HG03097 (cell line): ENCODE measurements around the gene SLC19A1.

Experiments used
- ATAC-seq: cut with Tn5 transposase; IDR thresholded peaks from one replicate; pipeline ENCODE4 v1.9.1; 2021; ENCODE audit not compliant: unreplicated experiment, low FRiP score

SLC19A1 gene

DNA sequence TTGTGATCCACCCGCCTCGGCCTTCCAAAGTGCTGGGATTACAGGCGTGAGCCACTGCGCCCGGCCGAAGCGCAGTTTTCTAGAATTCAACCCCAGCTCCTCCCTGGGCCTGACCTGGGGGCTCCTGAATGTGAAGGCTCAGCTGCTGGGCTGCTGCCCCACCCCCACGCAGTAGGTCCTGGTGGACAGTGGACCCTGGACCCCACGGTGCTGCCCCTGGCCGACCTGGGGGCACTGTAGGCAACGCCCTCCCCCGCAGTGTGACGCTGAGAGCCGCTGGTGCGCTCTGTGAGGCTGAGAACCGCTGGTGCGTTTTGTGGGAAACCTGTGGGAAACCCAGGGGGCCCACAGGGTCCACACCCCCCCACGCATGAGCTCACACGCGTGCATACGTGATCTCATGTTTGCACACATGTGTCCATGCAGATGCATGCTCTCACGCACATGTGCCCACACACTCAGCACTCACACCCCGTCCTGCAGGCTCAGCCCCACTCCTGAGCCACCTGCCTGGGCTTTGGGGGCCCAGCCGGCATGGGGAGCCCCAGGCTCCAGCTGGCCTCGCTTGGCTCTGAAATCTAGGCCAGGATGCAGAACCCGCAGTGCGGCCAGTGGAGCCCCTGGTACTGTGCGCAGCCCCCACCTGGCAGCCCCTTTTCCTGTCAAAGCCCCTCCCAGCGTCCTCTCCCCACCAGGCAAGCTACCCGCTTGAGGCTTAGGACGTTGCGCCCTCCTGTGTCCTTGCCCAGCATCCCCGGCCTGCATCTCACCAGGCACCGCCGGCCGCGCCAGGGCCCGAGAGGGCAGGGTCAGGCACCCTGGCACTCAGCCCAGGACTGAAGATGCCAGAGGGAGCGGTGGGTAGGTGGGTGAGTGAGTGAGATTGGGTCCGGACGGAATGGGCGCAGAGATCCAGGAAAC is 69.5 kb downstream of the SLC19A1 start:
- ATAC-seq = no peak

DNA sequence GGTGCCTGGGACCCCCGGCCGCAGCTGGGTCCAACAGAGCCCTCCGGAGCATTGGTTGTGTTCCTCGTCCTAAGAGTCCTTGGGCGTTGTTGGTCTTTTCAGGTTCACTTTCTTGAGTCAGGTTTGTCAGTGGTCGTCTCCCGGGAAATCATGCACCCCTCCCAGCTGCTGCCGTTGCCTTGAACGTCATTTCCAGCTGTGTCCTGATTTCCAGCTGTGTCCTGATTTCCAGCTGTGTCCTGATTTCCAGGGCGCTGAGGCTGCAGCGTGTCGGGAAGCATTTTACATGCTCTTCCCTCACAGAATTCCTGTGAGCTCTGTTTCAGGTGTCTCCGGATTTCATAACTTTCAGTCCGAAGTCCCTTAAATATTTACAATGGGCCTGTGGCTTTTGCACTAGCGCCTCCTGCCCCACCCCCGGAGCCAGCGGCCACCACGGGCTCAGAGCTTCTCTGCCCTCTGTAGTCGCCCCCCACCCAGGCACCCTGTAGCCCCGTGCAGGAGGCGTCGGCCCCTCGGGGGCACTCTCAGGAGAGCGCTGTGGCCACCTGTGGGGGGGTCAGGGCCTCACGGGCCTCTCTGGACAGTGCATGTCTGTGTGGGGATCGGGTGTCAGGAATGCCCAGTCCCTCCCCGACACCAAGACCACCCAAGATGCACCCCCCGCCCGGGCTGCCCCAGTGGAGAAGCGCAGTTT is 70.6 kb downstream of the SLC19A1 start:
- ATAC-seq = no peak

DNA sequence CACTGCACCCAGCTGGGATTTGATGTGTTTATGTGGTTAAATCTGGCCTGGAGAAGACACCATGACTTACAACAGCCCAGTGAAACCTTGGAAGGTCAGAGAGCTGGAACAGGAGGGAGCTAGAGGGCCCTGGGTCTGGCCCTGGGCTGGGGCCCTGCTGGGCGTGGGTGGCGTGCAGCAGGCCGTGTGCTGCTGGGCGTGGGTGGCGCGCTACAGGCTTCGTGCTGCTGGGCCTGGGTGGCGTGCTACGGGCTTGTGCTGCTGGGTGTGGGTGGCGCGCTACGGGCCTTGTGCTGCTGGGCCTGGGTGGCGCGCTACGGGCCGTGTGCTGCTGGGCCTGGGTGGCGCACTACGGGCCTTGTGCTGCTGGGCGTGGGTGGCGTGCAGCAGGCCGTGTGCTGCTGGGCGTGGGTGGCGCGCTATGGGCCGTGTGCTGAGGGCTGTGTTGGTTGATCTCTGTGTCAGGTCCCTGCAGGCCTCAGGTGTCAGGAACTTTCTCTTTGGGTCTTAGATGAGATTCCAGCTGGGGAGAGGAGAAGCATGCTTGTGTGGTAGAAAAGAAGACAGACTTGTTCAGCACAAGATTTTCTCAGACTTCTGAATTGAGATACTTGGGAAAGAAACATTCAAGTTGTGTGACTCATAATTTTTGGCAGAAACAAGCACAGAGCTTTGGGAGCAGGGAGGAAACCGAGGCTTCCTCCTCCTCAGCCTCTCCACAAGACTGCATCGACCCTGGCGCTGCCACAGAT is 71.3 kb downstream of the SLC19A1 start:
- ATAC-seq = no peak

DNA sequence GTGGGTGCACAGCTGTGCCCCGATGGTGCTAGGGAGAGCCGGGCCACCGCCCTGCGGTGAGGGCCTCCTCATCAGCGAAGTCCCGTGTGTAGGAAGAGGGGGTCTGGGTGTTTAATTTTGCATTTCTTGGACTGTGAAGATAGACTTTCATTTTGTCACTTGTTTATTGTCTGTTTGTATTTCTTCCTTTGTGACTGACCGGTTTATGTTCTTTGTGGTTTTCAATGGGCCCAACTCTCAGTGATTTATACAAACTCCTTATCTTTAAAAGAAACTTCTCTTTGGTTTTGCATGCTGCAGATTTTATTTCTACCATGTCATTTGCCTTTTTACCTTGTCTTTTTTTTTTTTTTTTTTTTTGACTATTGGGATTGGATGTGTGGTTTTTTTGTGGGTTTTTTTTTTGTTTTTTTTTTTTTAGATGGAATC is 72.1 kb downstream of the SLC19A1 start:
- no peak for ATAC-seq

DNA sequence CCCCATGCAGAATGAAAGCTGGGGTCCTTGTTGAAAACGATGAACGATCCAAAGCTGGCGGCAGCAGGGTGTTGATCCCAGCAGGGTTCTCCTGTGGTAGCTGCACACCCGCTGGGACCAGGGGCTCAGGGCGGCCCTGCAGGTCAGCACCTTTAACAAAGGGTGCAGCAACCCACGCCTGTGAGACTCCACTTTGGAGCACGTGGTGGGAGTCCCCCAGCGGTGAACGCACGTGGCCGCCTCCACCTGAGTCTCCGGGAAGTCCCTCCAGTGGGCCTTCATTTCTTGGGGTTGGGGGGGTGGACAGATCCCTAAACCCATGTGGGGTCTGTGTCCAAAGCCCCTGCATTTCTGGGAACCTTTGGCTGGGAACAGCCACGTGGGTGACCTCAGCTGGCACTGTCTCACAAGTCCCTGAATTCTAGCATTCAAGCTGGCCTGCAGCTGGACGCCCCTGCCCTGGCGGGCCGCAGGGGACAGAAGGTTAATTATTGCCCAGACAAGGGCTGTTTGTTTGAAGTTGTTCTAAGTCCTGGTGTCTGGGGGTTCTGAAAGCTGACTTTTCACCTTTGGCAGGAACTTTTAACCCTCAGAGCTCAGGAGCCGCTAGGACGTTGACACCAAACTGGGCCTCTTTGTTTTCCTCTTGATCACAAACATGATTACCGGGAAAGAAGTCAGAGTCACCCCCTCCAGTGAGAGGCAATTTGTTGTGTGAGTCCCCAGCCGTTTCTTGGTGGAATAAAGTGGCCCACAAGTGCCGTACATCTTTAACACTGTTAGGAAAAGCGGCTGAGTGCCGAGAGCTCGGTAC is 72.8 kb downstream of the SLC19A1 start:
- no peak for ATAC-seq

DNA sequence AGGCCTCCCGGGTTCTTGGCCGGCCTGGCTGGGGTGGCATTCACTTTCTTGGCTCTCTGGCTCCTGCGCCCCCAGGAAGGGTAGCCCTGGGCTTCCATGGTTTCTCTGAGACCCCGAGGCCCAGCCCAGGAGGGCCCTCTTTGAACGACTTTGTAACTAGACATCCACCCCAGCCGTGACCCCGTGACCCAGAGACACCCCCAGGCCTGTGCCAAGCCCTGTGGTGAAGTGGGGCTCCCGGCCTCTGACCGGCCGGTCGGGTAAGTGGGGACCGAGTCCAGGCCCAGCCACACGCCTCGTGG is 73.3 kb downstream of the SLC19A1 start:
- ATAC-seq = no peak

DNA sequence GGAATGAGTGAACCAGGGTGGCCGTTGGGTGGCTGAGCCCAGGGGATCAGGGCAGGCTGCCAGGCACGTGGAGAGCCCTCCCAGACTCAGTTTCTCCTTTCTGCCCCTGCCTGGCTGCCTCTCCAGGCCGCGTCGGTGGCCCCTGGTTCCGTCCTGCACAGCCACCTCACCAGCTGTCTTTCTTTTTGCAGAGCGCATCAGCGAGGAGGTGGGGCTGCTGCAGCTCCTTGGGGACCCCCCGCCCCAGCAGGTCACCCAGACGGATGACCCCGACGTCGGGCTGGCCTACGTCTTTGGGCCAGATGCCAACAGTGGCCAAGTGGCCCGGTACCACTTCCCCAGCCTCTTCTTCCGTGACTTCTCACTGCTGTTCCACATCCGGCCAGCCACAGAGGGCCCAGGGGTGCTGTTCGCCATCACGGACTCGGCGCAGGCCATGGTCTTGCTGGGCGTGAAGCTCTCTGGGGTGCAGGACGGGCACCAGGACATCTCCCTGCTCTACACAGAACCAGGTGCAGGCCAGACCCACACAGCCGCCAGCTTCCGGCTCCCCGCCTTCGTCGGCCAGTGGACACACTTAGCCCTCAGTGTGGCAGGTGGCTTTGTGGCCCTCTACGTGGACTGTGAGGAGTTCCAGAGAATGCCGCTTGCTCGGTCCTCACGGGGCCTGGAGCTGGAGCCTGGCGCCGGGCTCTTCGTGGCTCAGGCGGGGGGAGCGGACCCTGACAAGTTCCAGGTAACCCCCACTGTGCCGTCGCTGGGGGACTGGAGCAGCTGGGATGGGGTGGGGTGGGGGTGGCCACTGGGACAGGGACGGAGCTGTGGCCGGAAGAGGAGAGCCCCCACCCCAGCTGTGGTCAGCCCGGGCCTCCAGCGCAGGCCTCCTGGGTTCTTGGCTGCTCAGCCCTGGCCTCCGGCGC is 73.9 kb downstream of the SLC19A1 start:
- no peak for ATAC-seq

DNA sequence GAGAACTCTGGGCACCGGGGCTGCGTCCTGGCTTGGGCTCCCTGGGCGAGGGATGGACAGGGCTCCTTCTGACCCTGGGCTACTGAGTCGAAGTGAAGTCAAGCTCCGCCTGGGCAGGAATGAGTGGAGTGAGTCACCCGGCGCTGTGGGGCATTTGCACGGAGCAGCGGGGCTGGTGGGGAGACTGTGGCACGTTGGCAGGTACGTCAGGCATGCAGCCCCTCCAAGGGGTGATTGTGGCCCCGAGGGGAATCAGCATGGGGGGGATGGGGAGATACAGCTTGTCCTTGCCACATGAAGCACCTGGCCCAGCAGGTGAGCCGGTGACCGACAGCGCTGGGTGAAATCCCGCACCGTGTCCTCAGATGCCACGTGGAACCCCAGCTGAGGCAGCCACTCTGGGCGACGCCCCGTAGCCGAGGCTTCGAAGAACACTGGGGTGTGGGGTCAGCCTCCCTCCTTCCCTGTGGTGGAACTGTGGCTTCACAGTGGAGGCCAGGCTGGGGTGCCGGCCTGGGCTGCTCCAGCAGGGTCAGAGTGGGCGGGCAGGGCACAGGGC is 74.9 kb downstream of the SLC19A1 start:
- ATAC-seq = no peak

DNA sequence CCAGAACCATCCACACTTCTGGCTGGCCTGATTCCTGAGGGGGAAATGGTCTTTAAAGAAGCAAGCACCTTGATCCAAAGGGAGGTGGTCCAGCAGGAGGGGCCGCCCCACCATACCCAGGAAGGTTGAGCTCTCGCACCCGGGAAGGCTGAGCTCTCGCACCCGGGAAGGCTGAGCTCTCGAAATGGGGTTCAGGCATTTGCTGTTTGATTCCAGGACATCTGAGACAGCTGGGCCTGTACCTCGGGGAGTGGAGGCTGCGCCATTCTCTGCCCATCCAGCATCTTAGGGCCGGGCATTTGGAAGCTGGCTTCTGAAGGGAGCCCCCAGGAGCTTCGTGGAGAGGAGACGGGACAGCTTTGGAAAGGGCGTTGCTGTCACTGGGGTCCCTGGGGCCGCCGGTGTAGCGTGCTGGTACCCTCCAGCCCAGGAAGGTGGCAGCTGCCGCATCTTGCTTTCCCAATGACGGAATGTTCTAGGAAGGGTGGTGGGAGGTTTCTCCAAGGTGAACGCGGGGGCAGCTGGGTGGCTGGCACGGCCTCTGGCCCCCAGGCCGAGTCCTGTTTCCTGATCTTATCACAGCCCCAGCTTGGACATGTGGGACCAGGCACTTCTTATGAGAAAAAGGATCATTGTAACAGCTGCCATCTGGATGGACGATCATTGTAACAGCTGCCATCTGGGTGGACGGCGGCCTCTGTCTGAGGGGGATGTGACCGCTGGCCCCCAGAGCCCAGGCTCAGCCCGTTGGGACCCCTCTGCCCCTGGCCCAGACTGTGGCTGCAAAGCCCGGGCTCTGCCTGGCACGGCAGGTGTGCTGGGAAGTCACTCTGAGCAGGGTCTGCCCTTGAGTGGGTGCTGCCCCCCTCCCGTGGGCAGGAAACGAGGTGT is 75.7 kb downstream of the SLC19A1 start:
- no peak for ATAC-seq

DNA sequence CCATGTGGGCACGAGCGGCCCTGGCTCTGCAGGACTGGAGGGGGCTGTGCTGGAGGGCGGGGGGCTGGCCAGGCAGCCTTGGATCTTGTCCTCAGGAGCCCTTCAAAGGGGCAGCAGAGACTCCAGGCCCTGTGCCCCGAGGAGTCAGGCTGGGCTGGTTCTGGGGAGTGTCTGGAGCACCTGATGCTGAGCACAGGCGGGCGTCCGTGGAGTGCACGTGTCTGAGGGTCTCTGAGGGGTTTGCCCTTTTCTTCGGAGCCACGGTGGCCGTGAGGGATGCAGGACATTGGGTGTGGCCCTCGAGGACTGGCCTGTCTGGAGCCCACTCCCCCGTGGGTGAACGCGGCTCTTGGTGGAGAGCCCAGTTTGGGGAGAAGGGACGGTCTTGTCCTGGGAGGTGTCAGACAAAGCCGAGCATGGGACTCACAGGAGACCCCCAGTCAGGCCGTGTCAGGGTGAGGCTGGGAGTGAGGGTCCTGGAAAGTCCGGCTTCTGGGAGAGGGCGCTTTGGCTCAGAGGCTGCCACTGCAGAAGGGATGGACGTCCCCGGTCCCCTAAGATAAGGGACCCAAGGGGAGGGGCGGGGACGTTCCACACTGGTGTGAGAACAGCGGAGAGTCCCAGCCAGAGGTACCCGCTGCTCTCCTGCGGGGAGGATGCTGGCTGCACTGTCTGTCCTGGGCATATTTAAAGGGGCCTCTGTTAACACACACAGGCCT is 76.5 kb downstream of the SLC19A1 start:
- no peak for ATAC-seq

DNA sequence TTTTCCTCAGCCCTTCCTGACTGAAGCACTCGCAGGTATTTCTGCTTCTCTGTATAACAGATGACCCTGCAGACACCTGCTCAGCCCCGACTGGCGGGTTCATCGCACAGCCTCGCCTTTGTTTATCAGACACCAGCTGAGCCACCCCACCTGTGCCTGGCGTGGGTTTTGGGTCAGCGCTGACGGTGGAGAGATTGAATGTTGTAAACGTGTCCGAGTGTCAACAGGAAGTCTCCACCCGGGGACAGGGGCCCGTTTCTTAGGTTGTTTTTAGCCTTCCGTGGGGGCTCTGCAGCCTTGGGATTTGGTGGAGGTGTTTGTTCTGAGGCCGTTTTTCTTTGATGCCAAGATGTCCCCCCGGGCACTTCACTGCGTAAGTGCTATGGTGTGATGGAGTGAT is 77.1 kb downstream of the SLC19A1 start:
- ATAC-seq = no peak

DNA sequence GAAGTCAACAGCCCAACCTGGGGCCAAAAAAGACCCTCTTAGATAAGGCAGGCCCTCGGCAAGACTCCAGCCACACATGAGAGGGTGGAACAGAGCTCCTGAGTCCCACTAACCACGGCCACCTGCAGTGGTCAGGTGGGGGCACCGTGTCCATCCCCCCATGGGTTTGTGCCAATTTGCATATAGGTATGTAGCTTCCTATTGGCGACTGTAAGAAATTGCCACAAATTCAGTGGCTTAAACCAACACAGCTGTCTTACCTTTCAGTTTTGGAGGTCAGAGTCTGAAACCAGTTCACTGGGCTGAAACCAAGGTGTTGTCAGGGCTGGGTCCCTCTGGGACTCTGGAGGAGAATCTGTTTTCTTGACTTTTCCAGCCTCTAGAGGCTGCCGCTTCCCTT is 77.9 kb downstream of the SLC19A1 start:
- no peak for ATAC-seq

DNA sequence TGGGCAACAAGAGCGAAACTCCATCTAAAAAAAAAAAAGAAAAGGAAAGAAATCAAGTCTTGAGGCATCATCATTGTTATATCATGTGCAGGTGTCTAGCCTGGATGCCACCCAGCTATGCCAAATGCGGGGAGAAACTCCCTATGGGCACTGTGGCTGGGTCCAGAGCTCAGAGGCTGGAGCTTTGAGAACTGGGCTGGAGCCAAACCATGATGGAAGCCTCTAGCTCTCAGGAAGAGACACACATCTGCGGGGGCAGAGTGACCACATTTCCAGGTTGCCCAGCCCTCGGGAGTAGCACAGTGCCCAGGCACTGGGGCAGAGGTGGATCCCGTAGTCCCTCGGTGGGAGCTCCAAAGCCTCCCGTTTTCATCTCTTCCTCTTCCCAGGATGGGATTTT is 78.4 kb downstream of the SLC19A1 start:
- ATAC-seq = no peak

DNA sequence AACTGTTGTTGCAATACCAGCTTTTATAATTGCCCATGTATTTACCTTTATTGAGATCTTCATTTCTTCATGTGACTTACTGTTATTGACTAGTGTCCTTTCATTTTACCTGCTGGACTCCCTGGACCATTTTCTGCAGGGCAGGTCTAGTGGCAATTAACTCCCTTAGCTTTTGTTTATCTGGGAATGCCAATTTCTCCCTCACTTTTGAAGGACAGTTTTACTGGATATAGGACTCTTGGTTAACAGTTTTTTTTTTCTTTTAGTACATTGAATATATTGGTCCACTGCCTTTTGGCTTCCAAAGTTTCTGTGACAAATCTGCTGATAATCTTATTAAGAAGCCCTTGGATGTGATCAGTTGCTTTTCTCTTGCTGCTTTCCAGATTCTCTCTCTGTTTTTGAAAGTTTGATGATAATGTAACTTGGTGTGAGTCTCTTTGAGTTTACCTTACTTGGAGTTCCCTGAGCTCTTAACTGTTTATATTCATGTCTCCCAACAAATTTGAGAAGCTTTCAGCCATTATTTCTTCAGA is 80.4 kb downstream of the SLC19A1 start:
- no peak for ATAC-seq

DNA sequence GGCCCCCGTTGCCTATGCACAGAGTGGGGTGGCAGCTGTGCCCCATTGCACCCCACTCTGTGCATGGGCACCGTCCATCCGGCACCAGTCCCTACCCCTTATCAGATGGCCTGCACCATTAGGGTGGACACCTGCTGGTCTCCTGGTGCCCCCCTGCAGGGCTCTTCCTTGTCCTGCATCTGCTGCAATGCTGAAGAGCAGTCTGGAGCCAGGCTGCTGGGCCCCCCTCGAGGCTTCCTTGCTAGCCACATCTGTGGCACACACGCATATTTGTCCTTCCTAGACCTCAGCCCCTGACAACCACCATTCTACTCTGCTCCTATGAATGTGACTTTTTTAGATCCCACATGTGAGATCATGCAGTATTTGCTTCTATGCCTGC is 80.9 kb downstream of the SLC19A1 start:
- ATAC-seq = no peak

DNA sequence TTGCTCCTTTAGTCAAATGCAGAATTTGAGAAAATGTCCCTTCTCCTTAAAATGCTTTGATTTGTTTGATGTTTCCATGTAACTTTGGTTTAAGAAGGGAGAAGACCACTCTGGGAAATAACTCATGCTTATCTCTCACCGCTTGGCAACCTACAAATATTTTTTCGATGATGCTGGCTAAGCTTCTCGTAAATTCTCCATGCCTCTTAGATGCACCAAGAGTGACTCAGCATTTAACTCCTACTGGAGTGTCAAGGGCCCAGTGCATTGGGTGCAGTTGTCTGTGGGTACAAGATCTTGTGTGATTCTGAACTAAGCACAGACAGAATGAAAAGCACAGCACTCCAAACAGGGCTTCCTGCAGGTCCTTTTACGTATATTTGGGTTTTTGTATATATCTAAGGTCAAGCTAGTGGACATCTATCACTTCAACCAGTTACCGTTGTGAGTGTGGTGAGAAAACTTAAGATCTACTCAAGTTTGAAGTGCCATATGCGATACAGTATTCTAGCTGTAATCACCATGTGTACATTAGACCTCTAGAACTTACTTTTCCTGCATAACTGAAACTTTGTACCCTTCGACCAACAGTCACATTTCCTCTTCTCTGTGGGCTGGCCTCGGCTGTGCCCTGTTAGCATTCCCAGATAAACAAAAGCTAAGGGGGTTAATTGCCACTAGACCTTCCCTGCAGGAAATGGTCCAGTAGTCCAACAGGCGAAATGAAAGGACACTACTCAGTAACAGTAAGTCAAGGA is 81.5 kb downstream of the SLC19A1 start:
- no peak for ATAC-seq
